ENCODE data around the gene PNPLA8.
A peak's percentile ranks its signal among the peaks of the same experiment; 100 is the strongest.

Gene PNPLA8

DNA sequence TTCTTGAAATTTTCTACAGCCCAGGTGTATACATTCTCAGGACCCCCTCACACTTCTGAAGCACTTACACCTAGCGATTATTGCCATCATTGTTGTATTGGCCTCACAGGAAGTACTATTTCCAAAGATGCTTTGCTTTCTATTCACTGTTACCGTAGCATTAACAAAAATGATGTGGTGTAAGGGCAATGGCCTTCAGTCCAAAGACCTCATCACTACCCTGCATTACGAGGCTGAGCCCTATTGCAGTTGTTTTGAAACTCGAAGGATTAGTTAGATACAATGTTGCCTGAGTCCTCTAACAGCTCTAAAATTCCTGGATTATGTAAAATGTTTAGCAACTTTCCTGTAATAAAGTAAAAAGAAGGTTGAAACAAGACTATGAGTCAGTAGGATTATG lies 72.6 kb downstream of the PNPLA8 start:
- DNase-seq (ENCODE audit: extremely low read depth, low read depth): no peak
- TF ChIP-seq, protein P1, sequence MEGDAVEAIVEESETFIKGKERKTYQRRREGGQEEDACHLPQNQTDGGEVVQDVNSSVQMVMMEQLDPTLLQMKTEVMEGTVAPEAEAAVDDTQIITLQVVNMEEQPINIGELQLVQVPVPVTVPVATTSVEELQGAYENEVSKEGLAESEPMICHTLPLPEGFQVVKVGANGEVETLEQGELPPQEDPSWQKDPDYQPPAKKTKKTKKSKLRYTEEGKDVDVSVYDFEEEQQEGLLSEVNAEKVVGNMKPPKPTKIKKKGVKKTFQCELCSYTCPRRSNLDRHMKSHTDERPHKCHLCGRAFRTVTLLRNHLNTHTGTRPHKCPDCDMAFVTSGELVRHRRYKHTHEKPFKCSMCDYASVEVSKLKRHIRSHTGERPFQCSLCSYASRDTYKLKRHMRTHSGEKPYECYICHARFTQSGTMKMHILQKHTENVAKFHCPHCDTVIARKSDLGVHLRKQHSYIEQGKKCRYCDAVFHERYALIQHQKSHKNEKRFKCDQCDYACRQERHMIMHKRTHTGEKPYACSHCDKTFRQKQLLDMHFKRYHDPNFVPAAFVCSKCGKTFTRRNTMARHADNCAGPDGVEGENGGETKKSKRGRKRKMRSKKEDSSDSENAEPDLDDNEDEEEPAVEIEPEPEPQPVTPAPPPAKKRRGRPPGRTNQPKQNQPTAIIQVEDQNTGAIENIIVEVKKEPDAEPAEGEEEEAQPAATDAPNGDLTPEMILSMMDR (IDR thresholded peaks at IDR 0.05; ENCODE audit: low read depth, low read length, missing control alignments): no peak
- H3K4me3 ChIP-seq (replicated peaks; ENCODE audit: low read depth, low read length): no peak overlapping the region

DNA sequence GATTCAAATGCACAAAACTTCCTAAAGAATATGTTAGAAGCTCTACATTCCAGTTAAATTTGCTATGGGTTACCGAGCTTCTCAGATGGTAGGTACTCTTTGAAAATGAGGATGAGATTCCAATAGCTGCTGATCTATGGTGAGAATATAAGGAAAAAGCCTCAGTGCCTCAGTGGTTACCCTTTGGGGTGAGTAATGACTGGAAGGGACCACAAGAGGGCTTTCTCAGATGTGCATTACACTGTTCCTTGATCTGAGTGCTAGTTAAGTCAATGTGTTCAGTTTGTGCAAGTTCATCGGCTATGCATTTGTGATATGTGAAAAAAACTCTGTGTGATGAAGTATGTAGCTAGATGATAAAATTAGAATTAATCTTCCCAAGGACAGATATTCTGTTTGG lies 73.2 kb downstream of the PNPLA8 start:
- DNase-seq (ENCODE audit: extremely low read depth, low read depth): no peak
- TF ChIP-seq, protein P1 (IDR thresholded peaks at IDR 0.05; ENCODE audit: low read depth, low read length, missing control alignments): peak; percentile 51

DNA sequence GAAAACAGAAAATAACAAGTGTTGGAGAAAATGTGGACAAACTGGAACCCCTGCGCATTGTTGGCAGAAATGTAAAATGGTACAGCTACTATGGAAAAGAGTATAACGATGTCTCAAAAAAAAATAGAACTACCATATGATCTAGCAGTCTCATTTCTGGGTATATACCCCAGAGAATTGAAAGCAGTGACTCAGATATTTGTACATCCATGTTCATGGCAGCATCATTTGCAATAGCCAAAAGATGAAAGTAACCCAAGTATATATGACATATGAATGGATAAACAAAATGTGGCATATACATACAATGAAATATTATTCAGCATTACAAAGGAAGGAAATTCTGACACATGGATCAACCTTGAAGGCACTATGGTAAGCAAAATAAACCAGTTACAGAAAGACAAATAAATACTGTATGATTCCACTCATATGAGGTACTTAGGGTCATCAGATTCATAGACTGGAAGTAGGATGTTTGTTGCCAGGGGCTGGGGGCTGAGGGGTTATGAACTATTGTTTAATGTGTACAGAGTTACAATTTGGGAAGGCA lies 74.6 kb downstream of the PNPLA8 start:
- no peak overlapping the region for H3K4me3 ChIP-seq (replicated peaks; ENCODE audit: low read depth, low read length)
- TF ChIP-seq, protein P1 (IDR thresholded peaks at IDR 0.05; ENCODE audit: low read depth, low read length, missing control alignments): no peak
- DNase-seq (ENCODE audit: extremely low read depth, low read depth): no peak

More for the DNA sequence above, 73.2 kb downstream of the PNPLA8 start:
- H3K4me3 ChIP-seq (replicated peaks; ENCODE audit: low read depth, low read length): no peak overlapping the region

DNA sequence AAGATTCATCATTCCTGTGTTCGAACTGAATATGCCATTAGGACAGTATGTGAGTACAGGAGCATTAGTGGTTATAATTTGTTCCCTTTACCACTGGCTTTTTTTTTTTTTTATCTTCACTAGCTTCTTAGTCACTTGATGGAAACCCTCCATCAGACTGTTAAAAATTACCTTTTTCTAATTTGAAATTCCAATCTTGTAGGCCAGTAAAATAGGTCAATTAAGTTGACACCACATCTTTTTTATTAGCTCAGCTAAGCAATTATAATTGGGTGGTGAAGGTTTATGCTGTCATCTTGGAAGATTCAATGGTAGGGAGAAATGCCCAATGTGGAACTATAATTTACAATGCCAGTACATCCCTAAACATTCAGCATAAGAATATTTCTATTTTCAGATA lies 75.8 kb downstream of the PNPLA8 start:
- no peak overlapping the region for H3K4me3 ChIP-seq (replicated peaks; ENCODE audit: low read depth, low read length)
- no peak for DNase-seq (ENCODE audit: extremely low read depth, low read depth)
- TF ChIP-seq, protein P1 (IDR thresholded peaks at IDR 0.05; ENCODE audit: low read depth, low read length, missing control alignments): no peak

DNA sequence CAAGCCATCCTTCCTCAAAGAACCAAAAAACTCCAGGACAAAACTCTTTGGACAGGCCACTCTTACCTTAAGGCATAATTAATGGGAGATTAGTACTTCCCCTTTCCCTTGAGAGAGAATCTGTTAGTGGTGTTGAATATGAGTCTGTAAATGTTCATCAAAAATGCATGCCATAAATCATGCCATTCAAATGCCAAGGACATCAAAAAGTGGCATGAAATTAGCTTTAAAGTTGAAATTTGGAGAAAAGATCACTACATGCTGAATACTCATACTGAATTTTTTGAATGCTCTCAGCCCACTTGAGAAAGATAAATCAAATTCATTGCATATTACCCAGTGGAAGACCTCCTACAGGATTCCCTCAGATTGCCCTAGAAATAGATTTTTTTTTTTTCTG lies 76.4 kb downstream of the PNPLA8 start:
- no peak for DNase-seq (ENCODE audit: extremely low read depth, low read depth)
- H3K4me3 ChIP-seq (replicated peaks; ENCODE audit: low read depth, low read length): no peak overlapping the region
- TF ChIP-seq, protein P1 (IDR thresholded peaks at IDR 0.05; ENCODE audit: low read depth, low read length, missing control alignments): no peak

DNA sequence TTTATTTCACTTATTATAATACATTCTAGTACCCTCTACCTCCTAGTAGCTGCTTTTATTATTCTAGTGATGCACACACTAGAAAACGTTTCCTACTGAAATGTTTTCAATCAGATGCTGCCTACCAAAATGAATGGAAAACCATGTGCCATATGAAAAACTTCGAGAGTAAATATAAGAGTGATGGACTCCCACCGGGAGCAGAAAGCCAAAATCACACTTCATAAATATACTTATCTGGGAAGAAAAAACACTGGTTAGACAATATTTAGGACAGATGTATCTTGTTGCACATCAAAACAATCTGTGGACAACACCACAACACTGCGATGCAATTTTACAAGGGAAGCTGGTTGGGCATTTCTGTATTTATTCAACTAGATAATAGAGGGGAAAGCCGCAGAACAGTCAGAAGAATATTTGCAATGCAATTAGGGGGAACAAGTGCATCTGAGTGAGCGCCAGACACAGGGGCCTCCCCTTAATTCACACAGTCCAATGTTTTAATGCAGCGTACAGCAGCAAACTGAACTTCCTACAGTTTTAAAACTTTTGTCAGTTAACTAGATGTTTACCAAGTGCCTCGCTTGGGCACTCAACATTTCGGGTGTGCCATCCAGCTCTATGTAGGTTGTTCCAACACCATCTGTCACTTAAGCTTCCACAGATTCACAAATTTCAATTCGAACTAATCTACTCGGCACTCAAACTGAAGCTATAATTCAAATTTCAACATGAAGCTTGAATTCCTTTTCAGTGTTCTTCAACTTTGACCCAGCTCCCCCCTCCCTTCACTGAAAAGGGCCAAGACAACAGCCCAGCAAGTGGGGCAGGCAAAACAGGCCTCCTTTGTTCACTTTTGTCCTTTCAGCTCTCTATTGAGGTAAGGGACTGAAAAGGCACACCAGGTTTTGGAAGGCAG lies 77.1 kb downstream of the PNPLA8 start:
- DNase-seq (ENCODE audit: extremely low read depth, low read depth): no peak
- TF ChIP-seq, protein P1 (IDR thresholded peaks at IDR 0.05; ENCODE audit: low read depth, low read length, missing control alignments): no peak
- no peak overlapping the region for H3K4me3 ChIP-seq (replicated peaks; ENCODE audit: low read depth, low read length)
